GM18502 (cell line): Measurements from ENCODE around the gene DTNBP1.

ENCODE experiments used
- ATAC-seq: cut with Tn5 transposase; IDR thresholded peaks from one replicate; pipeline ENCODE4 v1.9.1; 2021; ENCODE audit warnings: mild to moderate bottlenecking; ENCODE audit not compliant: unreplicated experiment, poor library complexity

The DTNBP1 gene

DNA sequence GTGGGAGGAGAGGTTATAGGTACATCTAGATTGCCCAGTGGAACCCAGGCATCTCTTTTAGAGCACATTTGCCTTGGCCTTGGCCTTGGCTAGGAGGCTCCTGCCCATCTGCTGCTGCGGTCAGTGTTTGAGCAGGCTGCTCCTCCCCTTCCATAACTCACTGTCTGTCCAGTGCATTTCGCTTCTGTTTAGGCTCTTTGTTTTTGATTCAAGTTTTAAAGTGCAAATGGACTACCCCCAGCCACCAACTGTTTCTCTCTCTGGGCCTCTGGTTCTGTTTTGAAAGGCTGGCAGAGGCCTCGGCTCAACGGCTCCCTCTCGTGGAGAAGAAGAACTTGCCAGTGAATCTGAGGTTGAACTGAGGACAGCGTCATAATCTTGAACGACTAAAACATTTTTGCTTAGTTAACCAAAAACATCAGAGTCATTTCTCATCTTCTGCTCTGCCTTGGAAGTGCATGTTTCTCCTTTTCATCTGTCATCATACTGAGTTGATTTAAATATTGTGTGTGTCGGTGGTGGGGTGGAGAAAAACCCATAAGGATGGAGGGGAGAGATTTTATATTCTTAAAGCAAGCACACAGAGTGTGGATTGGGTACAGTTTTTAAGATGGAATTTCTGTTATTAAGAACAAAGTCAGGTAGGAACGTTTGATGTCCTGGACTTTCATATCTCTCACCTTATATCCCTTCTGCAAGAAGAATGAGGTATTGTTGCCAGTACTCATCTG is 171.4 kb downstream of the DTNBP1 start:
- ATAC-seq, result no peak

DNA sequence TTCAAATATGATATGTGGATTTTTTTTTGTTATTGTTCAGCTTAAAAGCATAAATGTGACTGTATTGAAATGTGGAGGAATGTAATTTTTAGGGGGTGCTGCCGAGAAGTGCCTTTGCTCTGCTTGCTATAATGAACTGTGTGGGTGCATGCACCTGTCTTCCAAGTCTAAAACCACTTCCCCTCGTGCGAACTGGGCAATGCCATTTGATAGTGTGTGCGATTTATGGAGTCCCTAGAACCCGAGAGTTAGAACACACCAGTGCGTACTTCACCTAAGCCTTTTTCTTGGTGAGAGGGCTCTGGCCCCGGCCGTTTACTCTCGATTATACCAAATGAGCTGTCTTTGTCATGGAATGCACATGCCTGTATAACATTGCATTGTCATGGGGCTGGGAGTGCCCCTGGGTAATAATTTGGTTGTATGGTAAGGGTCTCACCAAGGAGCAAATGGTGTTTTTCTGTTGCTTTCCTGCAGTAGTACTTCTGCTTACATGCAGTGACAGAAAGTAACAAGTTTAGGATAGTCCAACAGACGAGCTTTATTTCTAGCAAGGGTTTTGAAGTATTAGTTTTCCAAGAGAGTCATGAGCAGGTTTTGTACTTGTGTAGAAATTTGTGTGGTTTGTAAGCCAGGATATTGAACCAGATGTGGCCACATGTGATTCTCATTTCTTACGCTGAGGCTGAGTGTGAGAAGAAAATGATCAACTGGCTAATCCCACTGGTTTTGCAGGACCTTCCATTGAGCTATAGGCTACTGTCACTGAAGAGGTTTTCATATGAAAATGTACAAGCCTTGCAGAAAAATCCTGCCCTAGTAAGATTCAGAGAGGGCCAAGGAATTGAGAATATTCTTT is 172.4 kb downstream of the DTNBP1 start:
- ATAC-seq, result no peak

DNA sequence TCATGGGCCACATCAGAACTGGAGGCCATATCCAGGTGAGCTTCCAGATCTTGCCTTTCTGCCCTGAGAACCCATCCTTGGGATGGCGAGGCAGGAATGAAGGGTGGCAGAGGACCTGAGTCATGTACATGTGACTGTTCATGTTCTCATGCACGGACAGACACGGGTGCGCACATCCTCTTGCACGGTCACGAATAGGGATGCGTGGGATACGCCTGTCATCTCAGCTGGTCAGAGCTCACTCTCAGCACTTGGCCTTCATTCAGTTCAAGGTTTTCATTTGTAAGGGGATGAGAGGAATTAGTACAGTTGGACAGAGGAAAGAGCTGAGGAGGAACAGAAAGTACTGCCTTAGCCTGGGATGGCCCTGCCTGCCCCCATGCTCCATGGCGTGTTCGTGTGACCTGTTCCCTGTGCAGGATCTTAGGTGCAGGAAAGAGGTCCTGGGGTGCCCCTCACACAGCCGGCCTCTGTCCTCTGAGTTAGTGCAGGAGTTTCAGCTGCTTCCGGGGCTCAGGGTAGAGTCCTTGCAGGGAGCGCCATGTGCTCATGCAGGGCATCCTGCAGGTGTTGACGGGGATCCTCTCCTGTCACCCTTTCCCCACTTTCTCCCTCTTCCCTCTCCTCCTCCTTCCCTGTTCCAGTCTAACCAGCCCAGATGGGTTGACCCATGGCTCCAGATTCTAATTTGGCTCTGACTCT is 173.4 kb downstream of the DTNBP1 start:
- ATAC-seq, result no peak

DNA sequence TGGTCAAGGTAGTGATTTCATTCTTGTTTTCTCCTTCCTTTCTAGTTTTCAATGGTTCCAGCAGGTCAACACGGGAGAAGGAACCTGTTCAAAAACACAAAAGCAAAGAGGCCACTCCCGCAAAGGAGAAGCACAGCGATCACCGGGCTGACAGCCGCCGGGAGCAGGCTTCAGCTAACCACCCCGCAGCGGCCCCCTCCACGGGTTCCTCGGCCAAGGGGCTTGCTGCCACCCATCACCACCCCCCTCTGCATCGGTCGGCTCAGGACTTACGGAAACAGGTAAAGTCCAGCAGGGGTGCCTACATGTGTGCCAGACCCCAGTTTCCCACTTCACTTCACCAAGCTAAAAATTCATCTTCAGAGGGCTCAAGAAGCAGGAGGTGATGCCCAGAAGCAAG is 175.6 kb downstream of the DTNBP1 start:
- no peak for ATAC-seq

DNA sequence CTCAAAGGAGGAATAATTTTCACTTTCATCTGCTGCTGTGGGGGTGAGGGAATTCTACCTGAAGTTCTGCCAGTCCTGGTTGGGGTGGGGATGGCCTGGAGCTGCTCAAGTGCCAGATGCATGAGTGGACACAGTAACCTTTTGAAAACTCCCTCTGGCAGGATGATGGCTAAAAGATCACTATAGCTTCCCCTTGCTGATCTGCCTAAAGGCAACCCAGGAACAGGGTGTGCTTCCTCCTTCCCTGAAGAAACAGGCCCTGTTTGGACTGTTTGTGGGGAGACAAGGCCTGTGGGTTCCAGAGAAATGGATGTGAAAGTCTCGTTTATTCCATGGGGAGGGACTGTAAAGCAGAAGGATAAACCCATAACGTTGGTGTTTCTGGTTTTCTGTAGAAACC is 176.9 kb downstream of the DTNBP1 start:
- ATAC-seq, result no peak

DNA sequence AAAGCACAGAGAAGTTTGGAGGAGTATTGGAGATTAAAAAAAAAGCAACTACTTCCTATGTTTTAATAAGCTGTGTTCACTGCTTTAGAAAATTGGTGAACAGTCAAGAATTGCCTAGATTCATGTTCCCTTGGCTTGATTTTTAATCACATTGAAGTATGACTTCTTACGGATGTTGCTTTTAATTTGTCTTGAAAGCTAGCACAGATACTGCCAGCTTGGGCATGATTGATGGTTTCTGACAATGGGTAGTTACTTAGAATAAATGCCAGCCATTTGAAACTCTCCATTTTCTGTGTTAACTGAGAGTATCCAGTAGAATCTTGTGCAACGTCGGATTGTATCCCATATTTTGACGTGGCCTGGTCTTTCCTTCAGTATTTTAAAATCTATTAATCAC is 178.0 kb downstream of the DTNBP1 start:
- no peak for ATAC-seq

DNA sequence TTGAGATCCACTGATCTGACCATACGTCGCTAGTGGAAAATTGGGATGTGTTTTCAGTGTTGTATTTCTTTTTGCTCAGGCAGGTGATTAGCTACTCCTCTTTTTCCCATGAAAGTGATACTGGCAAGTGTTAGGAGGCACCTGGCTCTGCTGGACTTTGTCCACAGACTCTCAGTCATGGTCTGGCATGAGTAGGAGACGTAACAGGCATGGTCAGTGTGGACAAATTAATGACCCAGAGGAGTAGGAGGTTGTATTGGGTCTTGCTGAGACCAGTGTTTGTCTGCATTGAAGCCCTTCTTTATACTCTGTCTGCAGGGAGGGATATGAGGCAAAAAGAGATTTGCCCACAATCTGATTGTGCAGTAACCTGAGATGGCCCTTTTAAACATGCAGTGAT is 178.7 kb downstream of the DTNBP1 start:
- ATAC-seq, result no peak

DNA sequence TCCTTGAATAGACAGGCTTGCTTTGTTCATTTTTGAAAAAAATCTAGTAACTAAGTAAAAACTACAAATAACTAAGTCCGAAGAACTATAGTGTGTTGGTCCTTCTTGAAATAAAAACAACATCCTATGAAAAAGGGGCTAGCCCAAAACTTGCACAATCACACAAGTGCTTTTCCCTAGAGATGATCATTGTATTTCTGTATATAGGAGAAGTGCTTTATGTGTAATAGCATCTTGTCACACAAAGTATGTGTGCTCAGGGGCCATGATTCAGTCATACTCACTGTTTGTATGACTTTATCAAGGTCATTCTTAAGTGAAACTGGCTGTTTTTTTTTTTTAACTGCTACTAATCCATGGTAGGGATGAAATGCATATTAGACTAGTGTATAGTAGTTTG is 179.8 kb downstream of the DTNBP1 start:
- no peak for ATAC-seq

DNA sequence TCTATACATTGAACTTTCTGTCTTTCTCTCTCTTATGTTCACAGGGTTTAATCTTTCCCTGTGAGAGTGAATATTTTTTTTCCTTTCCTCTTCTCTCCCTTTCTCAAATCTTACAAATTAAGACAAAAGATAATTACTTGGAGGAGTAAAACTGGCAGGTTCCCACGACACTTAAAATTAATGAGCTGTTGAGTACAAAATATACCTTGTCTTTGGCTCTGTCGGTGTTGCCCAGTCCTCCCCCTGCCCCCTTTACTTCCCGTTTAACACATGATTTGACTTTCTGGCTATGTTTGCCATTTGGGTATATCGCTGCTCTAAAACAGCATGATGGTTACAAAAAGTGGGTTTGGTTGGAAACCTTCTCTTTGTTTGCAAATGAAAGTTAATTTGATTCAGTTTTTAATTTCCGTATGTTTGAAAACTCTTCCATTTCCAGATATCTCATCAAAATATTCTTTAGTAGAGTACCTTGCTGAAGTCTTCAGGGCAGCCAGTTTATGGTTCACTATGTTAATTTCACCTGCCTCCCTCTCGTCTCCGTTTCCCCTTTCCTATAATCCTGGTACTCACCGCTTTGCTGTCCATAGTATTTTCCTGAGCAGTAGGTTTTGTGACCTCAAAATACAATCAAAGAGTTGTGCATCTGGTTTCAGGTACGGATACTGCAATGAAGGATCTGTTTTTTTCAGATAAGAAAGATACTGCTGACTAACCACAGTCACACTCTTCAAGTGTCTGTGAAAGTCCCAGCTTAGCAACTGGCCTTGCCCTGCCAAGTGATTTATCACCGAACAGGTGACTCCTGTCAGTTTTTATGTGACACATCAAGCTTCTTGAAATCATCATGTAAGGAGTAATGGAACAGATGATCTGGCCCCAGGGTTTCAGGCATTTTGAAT is 181.2 kb downstream of the DTNBP1 start:
- ATAC-seq, result no peak

DNA sequence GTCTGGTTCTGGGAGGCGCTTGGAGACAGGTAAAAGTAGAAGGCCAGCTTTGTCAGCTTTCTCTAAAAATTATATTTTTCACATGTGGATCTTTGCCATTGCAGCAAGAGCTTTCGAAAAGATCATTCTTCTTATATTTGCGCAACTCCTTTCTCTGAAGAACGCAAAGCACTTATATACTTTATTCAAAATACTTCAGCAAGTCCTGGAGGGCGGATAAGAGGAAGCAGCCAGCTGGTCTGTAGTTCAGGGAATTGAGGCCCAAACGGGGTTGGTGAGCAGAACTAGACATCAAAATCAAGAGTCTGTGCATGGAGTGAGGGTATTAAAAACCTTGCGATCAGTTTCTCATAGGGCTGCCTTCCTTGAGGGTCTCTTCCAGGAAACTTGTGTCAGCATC is 182.3 kb downstream of the DTNBP1 start:
- ATAC-seq, result no peak

DNA sequence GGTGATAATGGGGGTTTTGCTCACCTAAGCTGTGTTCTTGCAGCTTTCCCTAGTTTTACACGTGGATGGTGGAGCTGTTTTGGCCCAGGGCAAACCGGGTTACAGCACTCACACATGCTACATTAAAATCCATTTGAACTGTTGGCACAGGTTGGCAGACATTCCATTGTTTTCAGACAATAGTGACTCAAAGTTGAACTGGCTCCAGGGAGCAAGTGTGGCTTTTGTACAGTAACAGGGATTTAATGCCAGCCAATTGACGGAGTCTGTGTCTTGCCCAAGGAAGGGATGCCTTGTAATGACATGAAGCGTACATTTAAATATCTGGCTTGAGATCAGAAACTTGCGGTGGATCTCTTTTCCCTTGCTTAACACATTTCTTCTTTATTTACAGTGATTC is 183.1 kb downstream of the DTNBP1 start:
- ATAC-seq, result no peak

DNA sequence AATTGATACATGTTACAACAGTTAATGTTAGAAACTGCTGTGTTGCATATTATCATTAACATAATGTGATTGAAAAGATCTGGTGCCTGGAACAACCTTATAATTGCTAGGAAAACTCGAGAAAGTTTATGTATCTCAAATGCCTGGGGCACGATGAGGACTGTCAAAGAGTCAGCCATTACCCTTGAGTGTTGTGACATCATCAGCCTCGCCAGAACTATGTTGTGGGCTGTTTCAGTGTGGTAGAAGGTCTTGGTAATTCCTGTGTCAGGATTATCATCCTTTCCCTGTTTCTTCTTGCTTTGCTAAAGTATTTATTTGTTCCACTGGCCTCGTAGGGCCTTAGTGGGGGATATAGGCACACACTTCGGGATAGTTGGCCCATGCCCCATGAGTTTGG is 185.1 kb downstream of the DTNBP1 start:
- no peak for ATAC-seq

DNA sequence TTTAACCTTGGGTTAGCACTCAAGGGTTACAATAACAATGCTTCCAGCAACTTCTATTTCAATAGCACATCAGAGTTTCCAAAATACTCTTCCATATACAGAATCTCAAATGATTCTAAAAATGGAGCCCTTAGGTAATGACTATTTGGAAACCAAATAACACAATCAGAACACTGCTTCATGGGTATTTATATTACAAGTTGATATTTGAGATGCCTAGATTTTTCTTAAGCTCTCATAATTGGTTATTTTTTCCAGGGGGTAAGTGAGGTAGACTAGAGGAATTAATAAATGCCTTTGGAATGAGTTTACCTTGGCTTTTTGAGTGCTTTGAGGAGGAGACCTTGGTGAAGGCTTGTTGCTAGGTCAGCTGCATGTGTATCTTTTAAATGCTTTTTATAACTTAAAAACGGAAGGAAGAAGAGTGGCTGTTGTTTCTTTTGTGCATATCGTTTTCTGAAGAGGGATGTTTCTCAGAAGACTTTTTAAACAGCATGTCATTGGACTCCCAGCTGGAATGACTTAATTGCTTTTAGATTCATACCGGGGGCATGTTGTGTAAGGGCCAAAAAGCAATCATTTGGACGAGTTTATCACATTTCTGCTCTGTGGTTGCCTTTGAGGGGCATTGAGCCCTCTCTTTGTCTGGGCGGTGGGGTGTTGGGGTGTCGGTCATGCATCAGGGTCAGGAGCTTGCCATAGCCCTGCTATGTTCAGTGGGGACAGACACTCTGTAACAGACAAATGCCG is 186.0 kb downstream of the DTNBP1 start:
- ATAC-seq, result no peak

DNA sequence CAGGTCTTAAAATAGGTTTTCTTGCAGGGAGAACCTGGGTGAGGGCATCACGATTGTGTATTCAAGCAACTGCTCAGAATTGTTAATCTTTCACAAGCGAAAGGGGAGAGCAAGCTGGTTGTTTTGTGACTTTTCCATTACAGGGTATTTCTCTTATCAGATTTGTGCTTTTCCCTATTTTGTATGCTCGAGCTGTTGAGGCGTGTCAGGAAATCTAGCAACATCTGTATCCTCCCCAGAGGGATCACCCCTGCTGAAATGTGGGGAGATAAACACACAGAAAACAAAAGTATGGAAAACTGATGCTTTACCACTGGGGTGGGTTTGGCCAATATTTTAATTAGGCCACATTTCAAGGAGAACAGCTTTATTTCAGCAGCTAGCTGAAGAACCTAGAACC is 187.0 kb downstream of the DTNBP1 start:
- ATAC-seq, result no peak

DNA sequence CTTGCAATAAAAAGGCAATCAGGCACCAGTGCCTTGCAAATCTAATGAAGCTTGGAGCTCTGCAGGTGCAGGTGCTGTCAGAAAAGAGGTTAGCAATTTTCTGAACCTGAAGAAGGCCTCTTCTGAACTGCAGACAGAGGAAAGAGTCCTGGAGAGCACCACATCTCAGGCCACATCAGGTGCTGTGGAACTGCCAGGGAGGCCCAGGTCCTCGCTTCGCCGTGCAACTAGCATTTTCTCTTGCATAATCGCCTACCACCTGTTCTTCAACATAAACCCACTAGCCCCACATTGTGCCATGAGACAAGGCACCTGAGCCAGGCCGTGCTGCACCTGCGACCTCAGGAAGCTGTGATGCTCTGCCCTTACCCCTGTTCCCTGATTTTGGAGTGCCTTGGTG is 187.6 kb downstream of the DTNBP1 start:
- ATAC-seq, result no peak

DNA sequence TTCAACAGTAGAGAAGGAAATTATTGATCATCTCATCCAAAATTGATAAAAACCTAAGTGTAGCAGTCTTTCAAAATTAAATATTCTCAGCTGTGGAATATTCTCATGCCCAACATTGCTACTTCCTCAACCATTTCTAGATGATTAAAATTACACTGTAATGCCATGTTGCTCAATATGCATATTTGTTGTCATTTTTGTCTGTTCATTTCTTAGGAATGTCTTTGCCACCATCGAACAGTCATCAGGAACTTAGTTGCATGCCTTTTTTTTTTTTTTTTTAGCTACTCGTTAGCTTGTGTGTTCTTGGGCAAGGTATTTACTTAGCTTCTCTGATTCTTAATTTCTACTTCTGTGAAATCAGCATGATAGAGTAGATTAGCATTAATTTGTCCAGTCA is 188.6 kb downstream of the DTNBP1 start:
- ATAC-seq, result no peak

DNA sequence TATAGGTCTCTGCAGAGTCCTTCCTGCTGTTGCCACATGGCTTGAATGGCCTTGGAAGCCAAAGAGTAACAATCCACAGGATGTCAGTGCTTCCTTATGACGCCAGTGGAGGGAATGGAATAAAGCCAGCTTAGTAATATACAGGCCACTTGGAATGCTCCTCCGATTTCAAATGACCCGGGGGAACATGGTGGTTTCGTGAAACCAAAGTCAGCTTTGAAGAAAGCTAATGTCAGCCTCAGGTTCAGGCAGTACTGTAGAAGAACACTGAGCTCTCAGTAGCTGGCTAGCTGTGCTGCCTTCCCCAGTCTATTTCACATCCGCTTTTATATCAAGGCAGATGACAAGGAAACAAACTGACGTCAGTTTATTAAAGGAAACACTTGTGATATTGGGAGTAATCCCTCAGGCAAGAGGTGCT is 189.1 kb downstream of the DTNBP1 start:
- no peak for ATAC-seq

DNA sequence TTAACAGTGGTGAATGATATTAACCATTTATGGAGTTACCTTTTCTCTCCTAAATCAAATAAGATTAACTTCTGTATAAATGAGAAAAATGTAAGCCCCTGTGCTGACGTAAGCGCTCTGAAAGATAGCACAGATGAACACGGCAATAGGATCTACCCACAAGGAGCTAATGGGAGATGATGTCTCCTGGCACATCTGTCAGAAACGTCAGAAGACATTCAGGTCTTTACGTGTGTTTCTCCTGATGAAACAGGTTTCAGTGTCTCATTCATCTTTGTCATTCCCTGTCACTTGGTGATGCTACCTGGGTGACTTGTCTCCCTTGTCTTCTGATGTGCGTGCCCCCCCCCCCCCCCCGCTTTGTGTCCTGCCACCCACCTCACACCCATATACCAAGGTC is 189.7 kb downstream of the DTNBP1 start:
- no peak for ATAC-seq
